ENCODE measurements around the gene MSH3.
"Not testable (repeated sequence)": the region's sequence is repeated elsewhere in the genome, so short reads cannot be mapped to it uniquely, and the experiment has no call there.

The MSH3 gene

DNA sequence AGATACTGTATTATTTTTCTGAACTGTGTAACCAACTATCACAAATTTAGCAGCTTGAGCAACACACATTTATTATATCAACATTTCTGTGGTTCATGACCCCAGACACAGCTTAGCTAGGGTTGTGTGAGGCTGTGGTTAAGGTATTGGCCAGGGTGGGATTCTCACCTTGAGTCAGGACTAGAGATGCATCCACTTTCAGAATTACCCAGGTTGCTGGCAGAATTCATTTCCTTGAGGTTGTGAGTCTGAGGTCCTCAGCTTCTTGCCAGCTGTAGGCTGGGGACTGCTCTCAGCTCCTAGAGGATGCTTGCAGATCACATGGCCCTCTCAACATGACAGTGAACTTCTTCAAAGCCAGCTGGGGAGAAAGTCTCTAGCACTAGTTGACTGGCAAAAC is 183.2 kb downstream of the MSH3 start:
- DNase-seq (ENCODE audit: low read depth, low spot score), result no peak
- Histone ChIP-seq H3K27me3 (ENCODE audit: insufficient read depth, insufficient read length) (no peaks in the 10 kb centered on the region), H3K9ac (ENCODE audit: insufficient read length, low read depth) (no peak overlapping the region), H3K36me3 (ENCODE audit: insufficient read depth, insufficient read length, low read length) (no peaks in the 10 kb centered on the region), H3K4me3 (ENCODE audit: insufficient read length, low read depth) (no peak overlapping the region), H3K9me3 (ENCODE audit: insufficient read depth, low read length) (no peaks in the 10 kb centered on the region), H3K4me1 (ENCODE audit: insufficient read depth, insufficient read length) (no peaks in the 10 kb centered on the region)
- no peak for TF ChIP-seq SUZ12 (IDR thresholded peaks at IDR 0.05; ENCODE audit: extremely low read depth, insufficient read depth, insufficient read length)

DNA sequence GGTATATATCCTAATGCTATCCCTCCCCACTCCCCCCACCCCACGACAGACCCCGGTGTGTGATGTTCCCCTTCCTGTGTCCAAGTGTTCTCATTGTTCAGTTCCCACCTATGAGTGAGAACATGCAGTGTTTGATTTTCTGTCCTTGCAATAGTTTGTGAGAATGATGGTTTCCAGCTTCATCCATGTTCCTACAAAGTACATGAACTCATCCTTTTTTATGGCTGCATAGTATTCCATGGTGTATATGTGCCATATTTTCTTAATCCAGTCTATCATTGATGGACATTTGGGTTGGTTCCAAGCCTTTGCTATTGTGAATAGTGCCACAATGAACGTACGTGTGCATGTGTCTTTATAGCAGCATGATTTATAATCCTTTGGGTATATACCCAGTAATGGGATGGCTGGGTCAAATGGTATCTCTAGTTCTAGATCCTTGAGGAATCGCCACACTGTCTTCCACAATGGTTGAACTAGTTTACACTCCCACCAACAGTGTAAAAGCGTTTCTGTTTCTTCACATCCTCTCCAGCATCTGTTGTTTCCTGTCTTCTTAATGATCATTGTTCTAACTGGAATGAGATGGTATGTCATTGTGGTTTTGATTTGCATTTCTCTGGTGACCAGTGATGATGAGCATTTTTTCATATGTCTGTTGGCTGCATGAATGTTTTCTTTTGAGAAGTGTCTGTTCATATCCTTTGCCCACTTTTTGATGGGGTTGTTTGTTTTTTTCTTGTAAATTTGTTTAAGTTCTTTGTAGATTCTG is 186.8 kb downstream of the MSH3 start:
- not testable (repeated sequence) for DNase-seq (ENCODE audit: low read depth, low spot score); H3K4me1 ChIP-seq (ENCODE audit: insufficient read depth, insufficient read length); H3K4me3 ChIP-seq (ENCODE audit: insufficient read length, low read depth); H3K27me3 ChIP-seq (ENCODE audit: insufficient read depth, insufficient read length); H3K9me3 ChIP-seq (ENCODE audit: insufficient read depth, low read length); H3K36me3 ChIP-seq (ENCODE audit: insufficient read depth, insufficient read length, low read length); H3K9ac ChIP-seq (ENCODE audit: insufficient read length, low read depth)

DNA sequence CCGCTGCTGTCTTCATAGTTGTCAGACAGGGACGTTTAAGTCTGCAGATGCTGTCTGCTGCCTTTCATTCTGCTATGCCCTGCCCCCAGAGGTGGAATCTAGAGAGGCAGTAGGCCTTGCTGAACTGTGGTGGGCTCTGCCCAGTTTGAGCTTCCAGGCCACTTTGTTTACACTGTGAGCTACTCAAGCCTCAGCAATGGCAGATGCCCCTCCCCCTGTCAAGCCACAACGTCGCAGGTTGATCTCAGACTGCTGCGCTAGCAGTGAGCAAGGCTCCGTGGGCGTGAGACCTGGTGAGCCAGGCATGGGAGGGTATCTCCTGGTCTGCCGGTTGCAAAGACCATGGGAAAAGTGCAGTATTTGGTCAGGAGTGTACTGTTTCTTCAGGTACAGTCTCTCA is 192.0 kb downstream of the MSH3 start:
- H3K27me3 ChIP-seq (ENCODE audit: insufficient read depth, insufficient read length); H3K4me1 ChIP-seq (ENCODE audit: insufficient read depth, insufficient read length); H3K9ac ChIP-seq (ENCODE audit: insufficient read length, low read depth); H3K36me3 ChIP-seq (ENCODE audit: insufficient read depth, insufficient read length, low read length); H3K4me3 ChIP-seq (ENCODE audit: insufficient read length, low read depth); H3K9me3 ChIP-seq (ENCODE audit: insufficient read depth, low read length); DNase-seq (ENCODE audit: low read depth, low spot score): not testable (repeated sequence)

DNA sequence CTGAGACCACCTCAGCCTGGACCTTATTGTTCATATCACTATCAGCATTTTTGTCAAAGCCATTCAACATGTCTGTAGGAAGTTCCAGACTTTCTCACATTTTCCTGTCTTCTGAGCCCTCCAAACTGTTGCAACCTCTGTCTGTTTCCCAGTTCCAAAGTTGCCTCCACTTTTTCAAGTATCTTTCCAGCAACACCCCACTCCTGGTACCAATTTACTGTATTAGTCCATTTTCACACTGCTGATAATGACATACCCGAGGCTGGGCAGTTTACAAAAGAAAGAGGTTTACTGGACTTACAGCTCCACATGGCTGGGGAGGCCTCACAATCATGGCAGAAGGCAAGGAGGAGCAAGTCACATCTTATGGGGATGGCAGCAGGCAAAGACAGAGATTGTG is 195.7 kb downstream of the MSH3 start:
- H3K27me3 ChIP-seq (ENCODE audit: insufficient read depth, insufficient read length); H3K9ac ChIP-seq (ENCODE audit: insufficient read length, low read depth); H3K4me1 ChIP-seq (ENCODE audit: insufficient read depth, insufficient read length); H3K9me3 ChIP-seq (ENCODE audit: insufficient read depth, low read length); H3K36me3 ChIP-seq (ENCODE audit: insufficient read depth, insufficient read length, low read length); DNase-seq (ENCODE audit: low read depth, low spot score); H3K4me3 ChIP-seq (ENCODE audit: insufficient read length, low read depth): not testable (repeated sequence)

DNA sequence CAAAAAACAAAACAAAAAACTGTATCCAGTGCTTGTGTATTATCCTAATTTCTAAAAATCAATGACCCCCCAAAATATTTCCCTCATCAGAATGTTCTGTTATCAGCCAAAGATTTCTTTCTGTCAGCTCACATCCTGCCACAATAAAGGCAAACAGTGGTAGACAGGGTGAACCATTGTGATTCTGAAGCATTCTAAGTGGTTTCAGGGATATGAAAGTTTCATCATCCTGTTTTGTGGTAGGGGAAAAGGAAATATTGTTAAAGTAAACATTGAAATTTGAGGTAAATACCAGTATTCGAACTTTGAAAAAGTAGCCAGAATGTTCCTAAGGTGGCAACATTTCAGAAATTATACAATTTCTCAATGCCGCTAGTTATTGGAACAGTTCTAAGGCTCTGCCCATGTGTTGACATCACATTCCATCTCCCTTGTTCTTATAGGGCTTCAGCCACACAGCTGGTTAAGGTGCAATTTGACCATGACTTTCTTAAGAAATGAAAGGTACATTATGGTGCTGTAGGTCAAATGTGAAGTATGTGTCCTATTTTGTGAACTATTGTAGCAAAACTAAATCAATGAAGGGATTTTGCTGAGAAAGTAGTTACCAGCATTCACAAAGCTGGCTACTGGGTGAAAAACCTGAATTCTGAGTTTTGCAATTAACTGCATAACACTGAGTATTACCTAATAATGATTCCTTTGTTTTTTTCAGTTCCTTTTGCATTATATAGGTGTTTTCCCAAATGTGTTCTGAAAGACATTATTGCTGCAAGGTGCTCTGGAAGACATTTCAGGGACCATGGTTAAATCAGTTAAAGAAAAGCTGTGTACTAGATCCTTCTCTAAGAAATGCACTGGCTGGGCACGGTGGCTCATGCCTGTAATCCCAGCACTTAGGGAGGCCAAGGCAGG is 198.1 kb downstream of the MSH3 start:
- H3K9me3 ChIP-seq (ENCODE audit: insufficient read depth, low read length), result no peaks in the 10 kb centered on the region; the same call in 1 of the 2 replicates
- no peak for DNase-seq (ENCODE audit: low read depth, low spot score)
- no peaks in the 10 kb centered on the region for H3K36me3 ChIP-seq (ENCODE audit: insufficient read depth, insufficient read length, low read length)
- no peak overlapping the region for H3K4me3 ChIP-seq (ENCODE audit: insufficient read length, low read depth)
- no peaks in the 10 kb centered on the region for H3K27me3 ChIP-seq (ENCODE audit: insufficient read depth, insufficient read length)
- no peak overlapping the region for H3K9ac ChIP-seq (ENCODE audit: insufficient read length, low read depth)
- no peak for TF ChIP-seq YY1 (IDR thresholded peaks at IDR 0.05; ENCODE audit: insufficient read depth, insufficient read length)
- no peak for TF ChIP-seq ZNF274 (IDR thresholded peaks at IDR 0.05; ENCODE audit: low read depth, low read length)
- TF ChIP-seq SUZ12 (IDR thresholded peaks at IDR 0.05; ENCODE audit: extremely low read depth, insufficient read depth, insufficient read length), result no peak
- H3K4me1 ChIP-seq (ENCODE audit: insufficient read depth, insufficient read length), result no peaks in the 10 kb centered on the region

DNA sequence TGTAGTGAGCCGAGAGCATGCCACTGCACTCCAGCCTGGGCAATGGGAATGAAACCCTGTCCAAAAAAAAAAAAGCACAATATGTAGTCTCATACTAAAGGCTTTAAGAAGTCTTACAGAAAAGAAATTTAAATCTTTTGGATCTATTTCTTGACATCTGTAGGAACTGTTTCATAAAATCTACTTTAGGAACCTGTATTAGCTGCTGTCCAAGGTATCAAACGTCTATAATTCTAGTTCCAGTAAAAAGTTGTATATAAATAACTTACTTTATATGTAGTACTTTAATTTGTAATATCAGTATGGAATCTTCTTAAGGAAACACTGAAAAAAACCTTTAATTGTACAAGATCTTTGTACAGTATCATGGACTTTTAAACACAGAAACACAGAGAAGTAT is 199.0 kb downstream of the MSH3 start:
- H3K36me3 ChIP-seq (ENCODE audit: insufficient read depth, insufficient read length, low read length), result no peaks in the 10 kb centered on the region
- H3K27me3 ChIP-seq (ENCODE audit: insufficient read depth, insufficient read length), result no peaks in the 10 kb centered on the region
- DNase-seq (ENCODE audit: low read depth, low spot score), result no peak
- H3K9me3 ChIP-seq (ENCODE audit: insufficient read depth, low read length), result no peaks in the 10 kb centered on the region; the same call in 1 of the 2 replicates
- no peak for TF ChIP-seq YY1 (IDR thresholded peaks at IDR 0.05; ENCODE audit: insufficient read depth, insufficient read length)
- TF ChIP-seq ZNF274 (IDR thresholded peaks at IDR 0.05; ENCODE audit: low read depth, low read length), result no peak
- TF ChIP-seq SUZ12 (IDR thresholded peaks at IDR 0.05; ENCODE audit: extremely low read depth, insufficient read depth, insufficient read length), result no peak
- H3K4me3 ChIP-seq (ENCODE audit: insufficient read length, low read depth), result no peak overlapping the region
- no peaks in the 10 kb centered on the region for H3K4me1 ChIP-seq (ENCODE audit: insufficient read depth, insufficient read length)
- H3K9ac ChIP-seq (ENCODE audit: insufficient read length, low read depth), result no peak overlapping the region

DNA sequence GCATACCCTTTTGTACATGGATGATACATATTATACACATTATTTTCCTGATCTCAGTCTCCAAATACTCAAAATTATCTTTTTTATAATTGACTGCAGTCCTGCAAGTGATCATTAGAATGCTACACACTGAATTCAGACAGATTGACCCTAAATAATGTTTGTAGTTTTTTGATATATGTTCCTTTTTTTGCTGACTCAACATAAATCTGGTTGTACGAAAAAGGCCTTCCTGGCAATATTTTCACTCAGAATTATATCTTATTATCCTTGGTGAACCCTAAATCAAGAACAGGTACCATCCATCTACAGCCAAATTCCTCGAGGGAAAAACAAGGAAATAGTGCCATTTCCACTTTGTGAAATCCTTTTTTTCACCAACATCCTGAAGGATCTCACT is 200.1 kb downstream of the MSH3 start:
- no peaks in the 10 kb centered on the region for H3K4me1 ChIP-seq (ENCODE audit: insufficient read depth, insufficient read length)
- DNase-seq (ENCODE audit: low read depth, low spot score), result no peak
- H3K36me3 ChIP-seq (ENCODE audit: insufficient read depth, insufficient read length, low read length), result no peaks in the 10 kb centered on the region
- no peak overlapping the region for H3K9ac ChIP-seq (ENCODE audit: insufficient read length, low read depth)
- H3K4me3 ChIP-seq (ENCODE audit: insufficient read length, low read depth), result no peak overlapping the region
- TF ChIP-seq YY1 (IDR thresholded peaks at IDR 0.05; ENCODE audit: insufficient read depth, insufficient read length) (no peak), ZNF274 (IDR thresholded peaks at IDR 0.05; ENCODE audit: low read depth, low read length) (no peak), SUZ12 (IDR thresholded peaks at IDR 0.05; ENCODE audit: extremely low read depth, insufficient read depth, insufficient read length) (no peak)
- no peaks in the 10 kb centered on the region for H3K27me3 ChIP-seq (ENCODE audit: insufficient read depth, insufficient read length)
- H3K9me3 ChIP-seq (ENCODE audit: insufficient read depth, low read length), result no peaks in the 10 kb centered on the region
